RWPE2 (cell line): Measurements from ENCODE around the gene MID1IP1.

Experiments used
- ATAC-seq: fragments of 200-7000 bp; cut with Tn5 transposase; 3 replicates; pipeline ENCODE4 v1.9.1; 2021; ENCODE audit warnings: low read depth
- DNase-seq: peaks from one replicate; pipeline ENCODE4 v3.0.0-alpha.2; 2020; ENCODE audit warnings: low spot score
- H3K27ac ChIP-seq: fragments of 450-650 bp; 2 replicates; pipeline ENCODE4 v1.5.1; 2017; ENCODE audit warnings: mild to moderate bottlenecking; ENCODE audit not compliant: poor library complexity, severe bottlenecking
- H3K27me3 ChIP-seq: fragments of 250-450 bp; sonication (Bioruptor Pico); 2 replicates; pipeline ENCODE4 v1.5.1; 2021; ENCODE audit warnings: mild to moderate bottlenecking, moderate library complexity; ENCODE audit not compliant: insufficient read depth, poor library complexity, severe bottlenecking
- H3K36me3 ChIP-seq: fragments of 250-450 bp; sonication (Bioruptor Pico); 2 replicates; pipeline ENCODE4 v1.5.1; 2020; ENCODE audit warnings: low read depth, mild to moderate bottlenecking, moderate library complexity
- H3K4me1 ChIP-seq: fragments of 250-450 bp; sonication (Bioruptor Pico); 2 replicates; pipeline ENCODE4 v1.5.1; 2021; ENCODE audit warnings: mild to moderate bottlenecking, moderate library complexity; ENCODE audit not compliant: insufficient read depth, poor library complexity, severe bottlenecking
- H3K4me3 ChIP-seq: fragments of 250-450 bp; sonication (Bioruptor Pico); 2 replicates; pipeline ENCODE4 v1.5.1; 2021; ENCODE audit warnings: mild to moderate bottlenecking, moderate library complexity; ENCODE audit not compliant: severe bottlenecking
- H3K9me3 ChIP-seq: fragments of 250-450 bp; sonication (Bioruptor Pico); 2 replicates; pipeline ENCODE4 v1.5.1; 2021; ENCODE audit warnings: mild to moderate bottlenecking, moderate library complexity; ENCODE audit not compliant: severe bottlenecking
- CTCF ChIP-seq: fragments of 450-650 bp; IDR thresholded peaks from one replicate; pipeline ENCODE4 v1.5.1; 2017; ENCODE audit warnings: mild to moderate bottlenecking, moderate library complexity; ENCODE audit not compliant: poor library complexity, severe bottlenecking

The MID1IP1 gene

GRCh38 chrX:38839944-38840343, 38.7 kb downstream of the MID1IP1 start:
- TF ChIP-seq CTCF = no peak
- Histone ChIP-seq H3K27me3 (no peaks in the 10 kb centered on the region), H3K4me3 (no peak overlapping the region), H3K4me1 (no peaks in the 10 kb centered on the region), H3K27ac (no peak overlapping the region), H3K9me3 (no peaks in the 10 kb centered on the region), H3K36me3 (no peaks in the 10 kb centered on the region)
- no peak for DNase-seq
- ATAC-seq = no peak

DNA sequence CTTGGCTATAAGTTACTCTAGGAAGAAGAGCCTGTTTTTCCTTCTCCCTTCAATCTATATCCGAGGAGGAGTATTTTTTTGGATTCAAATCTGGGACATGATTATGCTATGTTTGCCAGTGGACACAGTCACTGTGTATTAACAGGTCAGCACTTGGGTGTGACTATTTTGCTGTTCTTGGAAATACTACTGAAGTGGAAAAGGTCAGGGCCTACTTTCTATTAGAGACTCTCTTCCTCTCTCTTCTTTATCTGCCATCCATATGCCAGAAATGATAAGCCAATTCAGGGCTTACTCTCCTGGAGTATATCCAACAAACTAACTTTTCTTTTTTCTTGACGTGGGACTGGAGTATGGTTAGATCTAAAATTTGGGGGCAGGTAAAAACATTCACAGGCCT, 40.5 kb downstream of the MID1IP1 start:
- Histone ChIP-seq H3K4me3 (no peak overlapping the region), H3K36me3 (no peaks in the 10 kb centered on the region), H3K9me3 (no peaks in the 10 kb centered on the region), H3K27ac (no peak overlapping the region), H3K4me1 (no peaks in the 10 kb centered on the region), H3K27me3 (no peaks in the 10 kb centered on the region)
- no peak for DNase-seq
- ATAC-seq = no peak
- TF ChIP-seq CTCF = no peak

GRCh38 chrX:38845426-38845825, 44.2 kb downstream of the MID1IP1 start:
- H3K36me3 ChIP-seq = no peaks in the 10 kb centered on the region
- no peaks in the 10 kb centered on the region for H3K9me3 ChIP-seq
- H3K4me1 ChIP-seq = no peaks in the 10 kb centered on the region
- no peak for TF ChIP-seq CTCF
- no peak overlapping the region for H3K27ac ChIP-seq
- no peaks in the 10 kb centered on the region for H3K27me3 ChIP-seq
- ATAC-seq (no peak), DNase-seq (no peak)
- H3K4me3 ChIP-seq = no peak overlapping the region

- no peaks in the 10 kb centered on the region for H3K9me3 ChIP-seq
Observed at GRCh38 chrX:38847206-38847902, 46.1 kb downstream of the MID1IP1 start.

More at GRCh38 chrX:38847206-38847902, 46.1 kb downstream of the MID1IP1 start:
- TF ChIP-seq CTCF = no peak
- ATAC-seq (no peak), DNase-seq (no peak)
- Histone ChIP-seq H3K36me3 (no peaks in the 10 kb centered on the region), H3K4me3 (no peak overlapping the region), H3K27ac (no peak overlapping the region), H3K4me1 (no peaks in the 10 kb centered on the region), H3K27me3 (no peaks in the 10 kb centered on the region)
